ENCODE results near the gene SCYGR3. TPM values are rescaled to one million over a fixed set of nuclear protein-coding genes. Genes with fewer than 3 reads are reported as not detected.

Gene SCYGR3
- total and polyA plus RNA-seq, 4 donors = not detected

- DNase-seq (ENCODE audit: low spot score) = no peak
- no peak overlapping the region for H3K4me3 ChIP-seq (ENCODE audit: low read depth in 1 of 3, low read length in 3 of 3)
- no peaks in the 10 kb centered on the region for H3K27me3 ChIP-seq (ENCODE audit: control insufficient read depth in 4 of 4, insufficient read depth in 4 of 4, low read length in 3 of 4)
- H3K27ac ChIP-seq (ENCODE audit: low read depth in 1 of 2, low read length in 2 of 2) = no peak overlapping the region
- H3K4me1 ChIP-seq (ENCODE audit: control insufficient read depth in 4 of 4, insufficient read depth in 4 of 4, low read length in 3 of 4) = no peaks in the 10 kb centered on the region
- WGBS = 65% methylated on average over 3 of the region's 3 CpGs
- H3K36me3 ChIP-seq (ENCODE audit: control insufficient read depth in 4 of 4, insufficient read depth in 3 of 4, low read depth in 1 of 4, low read length in 3 of 4) = no peaks in the 10 kb centered on the region
- no peaks in the 10 kb centered on the region for H3K9me3 ChIP-seq (ENCODE audit: control insufficient read depth in 4 of 4, low read length in 3 of 4)
- no peak overlapping the region for H3K9ac ChIP-seq (ENCODE audit: low read depth in 1 of 2, low read length in 2 of 2)
- TF ChIP-seq REST (IDR thresholded peaks at IDR 0.05) (no peak), ZBTB33 (IDR thresholded peaks at IDR 0.05) (no peak), EGR1 (IDR thresholded peaks at IDR 0.05; ENCODE audit: low read depth in 2 of 2) (no peak), NR2F2 (IDR thresholded peaks at IDR 0.05) (no peak), HNF4G (IDR thresholded peaks at IDR 0.05) (no peak), RAD21 (IDR thresholded peaks at IDR 0.05) (no peak), FOXA2 (IDR thresholded peaks at IDR 0.05) (no peak), TAF1 (conservative IDR thresholded peaks at IDR 0.05) (no peak), YY1 (IDR thresholded peaks at IDR 0.05) (no peak), CTCF (IDR thresholded peaks at IDR 0.05; ENCODE audit: low read depth, low read length, missing input control) (no peak), GABPA (IDR thresholded peaks at IDR 0.05 in 1 of 2, conservative IDR thresholded peaks at IDR 0.05 in 1 of 2) (no peak), ATF3 (IDR thresholded peaks at IDR 0.05) (no peak), RXRA (IDR thresholded peaks at IDR 0.05) (no peak), SP1 (IDR thresholded peaks at IDR 0.05) (no peak)
Measured at GRCh38 chr2:227566012-227566411, 48.6 kb downstream of the SCYGR3 start.

GRCh38 chr2:227565080-227565479 is 49.6 kb downstream of the SCYGR3 start:
- H3K27ac ChIP-seq (ENCODE audit: low read depth in 1 of 2, low read length in 2 of 2) = no peak overlapping the region
- no peaks in the 10 kb centered on the region for H3K27me3 ChIP-seq (ENCODE audit: control insufficient read depth in 4 of 4, insufficient read depth in 4 of 4, low read length in 3 of 4)
- no peak for DNase-seq (ENCODE audit: low spot score)
- no peaks in the 10 kb centered on the region for H3K9me3 ChIP-seq (ENCODE audit: control insufficient read depth in 4 of 4, low read length in 3 of 4)
- no peaks in the 10 kb centered on the region for H3K4me1 ChIP-seq (ENCODE audit: control insufficient read depth in 4 of 4, insufficient read depth in 4 of 4, low read length in 3 of 4)
- no peaks in the 10 kb centered on the region for H3K36me3 ChIP-seq (ENCODE audit: control insufficient read depth in 4 of 4, insufficient read depth in 3 of 4, low read depth in 1 of 4, low read length in 3 of 4)
- no peak overlapping the region for H3K4me3 ChIP-seq (ENCODE audit: low read depth in 1 of 3, low read length in 3 of 3)
- WGBS = 94% methylated on average over 1 of the region's 1 CpG
- H3K9ac ChIP-seq (ENCODE audit: low read depth in 1 of 2, low read length in 2 of 2) = no peak overlapping the region
- TF ChIP-seq JUND (IDR thresholded peaks at IDR 0.05) (no peak), MAX (IDR thresholded peaks at IDR 0.05) (no peak), CTCF (IDR thresholded peaks at IDR 0.05; ENCODE audit: low read depth, low read length, missing input control) (no peak), NR2F2 (IDR thresholded peaks at IDR 0.05) (no peak), HNF4A (conservative IDR thresholded peaks at IDR 0.05) (no peak), REST (IDR thresholded peaks at IDR 0.05) (no peak)
